GM19025 (cell line): ENCODE data around the gene KRTAP24-1.

Experiments
- ATAC-seq: cut with Tn5 transposase; IDR thresholded peaks from one replicate; pipeline ENCODE4 v1.9.1; 2021; ENCODE audit warnings: mild to moderate bottlenecking, low read depth, moderate library complexity; ENCODE audit not compliant: unreplicated experiment

The KRTAP24-1 gene

DNA sequence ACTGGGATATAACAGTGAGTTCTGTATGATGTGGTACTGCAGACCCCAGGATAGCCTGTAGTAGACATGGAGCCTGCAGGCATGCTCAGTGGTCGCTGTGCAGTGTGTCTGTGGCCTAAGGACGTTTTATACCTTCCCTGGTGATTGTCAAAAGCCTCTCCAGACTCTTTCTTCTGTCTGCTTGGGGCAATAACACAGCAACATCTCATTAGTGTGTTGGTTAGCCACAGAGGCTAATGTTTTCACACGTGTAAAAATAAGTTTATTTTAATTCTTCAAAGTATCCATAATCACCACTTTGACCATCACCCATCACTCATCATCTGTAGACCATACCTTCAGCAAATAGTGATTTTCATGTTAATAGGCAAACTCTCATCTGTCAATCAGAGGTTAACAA is at the start of gene KRTAP24-1:
KRTAP24-1 (minus strand) TSS at position 101 of the 400 bp plus-strand sequence; CDS start at position 83, 18 bp downstream.
- no peak for ATAC-seq

DNA sequence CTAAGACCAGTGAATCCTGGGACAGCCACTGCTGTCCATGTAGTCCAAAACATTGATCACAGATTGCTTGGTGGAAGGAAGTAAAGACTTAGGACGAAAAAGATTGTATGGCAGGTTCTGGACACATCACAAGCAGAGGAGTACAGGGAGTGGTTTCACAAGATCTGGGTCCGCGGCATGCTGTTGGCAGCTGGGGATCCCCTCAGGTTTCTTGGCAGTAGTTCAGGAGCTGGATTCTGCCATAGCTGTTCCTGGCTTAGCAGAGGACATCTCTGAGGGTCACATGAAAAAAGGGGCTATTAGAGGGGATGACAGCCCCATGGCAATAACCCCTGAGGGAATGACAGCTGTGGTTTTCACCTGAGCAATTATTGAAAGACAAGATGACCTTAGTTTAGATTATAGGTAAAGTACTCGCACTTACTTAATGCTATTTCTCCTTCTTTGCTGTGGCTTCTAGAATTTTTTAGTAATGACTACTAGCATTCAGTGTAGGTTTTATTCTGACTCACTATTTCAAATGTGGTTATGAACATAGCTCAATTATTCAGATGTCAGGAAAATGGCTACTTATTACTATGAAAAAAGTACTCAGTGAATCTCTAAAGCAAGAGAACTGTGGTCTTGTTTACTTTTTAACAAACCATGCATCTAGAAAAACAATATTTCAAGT is 46.6 kb upstream of the KRTAP24-1 start:
- ATAC-seq, result no peak

- ATAC-seq, result no peak
Observed at GRCh38 chr21:30326390-30326789, 43.6 kb upstream of the KRTAP24-1 start.

DNA sequence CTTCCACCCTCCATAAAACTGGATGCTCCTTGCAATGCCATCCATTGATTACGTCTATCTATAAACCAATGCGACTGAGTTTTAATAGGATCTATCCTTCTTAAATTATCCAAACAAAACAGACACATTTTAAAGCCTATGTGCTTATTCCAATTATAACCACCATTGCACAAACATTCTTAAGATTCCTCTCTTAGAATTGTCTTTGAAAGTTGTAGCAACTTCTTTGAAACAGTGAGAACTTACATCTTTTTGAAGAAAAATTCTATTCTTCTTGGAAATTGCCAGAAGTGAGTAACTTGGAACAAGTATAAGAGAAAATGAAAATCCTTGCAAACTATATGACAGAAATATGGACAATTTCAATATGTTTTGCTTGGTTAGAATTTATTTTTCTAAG is 37.5 kb upstream of the KRTAP24-1 start, which contains the start of gene KRTAP26-1:
KRTAP26-1 (minus strand) TSS at position 101 of the 400 bp plus-strand sequence. CDS start 280 bp downstream, outside the sequence.
- no peak for ATAC-seq

DNA sequence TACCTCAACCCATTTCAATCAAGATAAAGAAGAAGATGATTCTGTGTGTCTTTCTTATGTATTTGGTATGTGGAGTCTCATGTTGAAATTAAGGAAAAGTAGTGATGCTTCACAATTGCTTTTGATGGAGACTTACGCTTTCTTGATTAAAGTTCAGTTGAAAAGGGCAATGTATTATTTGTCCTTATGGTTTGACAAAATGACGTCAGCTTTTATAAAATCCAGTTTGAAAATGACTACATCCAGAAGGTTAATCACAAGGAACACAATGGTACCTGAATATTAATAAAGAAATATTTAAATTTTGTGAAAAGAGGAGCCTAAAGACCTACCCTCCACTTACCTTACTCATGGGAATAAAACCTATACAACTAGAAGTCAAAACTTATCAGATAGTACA is 33.0 kb upstream of the KRTAP24-1 start:
- no peak for ATAC-seq

DNA sequence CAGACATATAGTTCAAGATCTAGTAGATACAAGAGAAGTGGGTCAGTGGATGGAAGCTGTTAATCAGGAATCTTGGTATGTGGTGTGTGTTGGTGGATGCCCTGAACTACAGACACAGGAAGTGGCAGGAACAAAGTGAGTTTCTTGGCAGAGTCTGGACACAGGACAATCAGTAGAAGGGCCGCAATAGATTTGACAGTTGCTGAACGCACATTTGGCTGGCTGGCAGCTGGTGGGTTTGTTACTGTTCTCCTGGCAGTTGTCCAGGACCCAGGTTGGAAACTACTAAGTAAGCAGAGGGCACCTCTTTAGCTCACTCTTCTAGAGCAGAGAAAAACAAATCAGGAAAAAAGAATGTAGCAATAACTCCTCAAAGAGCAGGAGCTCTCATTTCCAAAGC is 24.1 kb upstream of the KRTAP24-1 start:
- ATAC-seq, result no peak

DNA sequence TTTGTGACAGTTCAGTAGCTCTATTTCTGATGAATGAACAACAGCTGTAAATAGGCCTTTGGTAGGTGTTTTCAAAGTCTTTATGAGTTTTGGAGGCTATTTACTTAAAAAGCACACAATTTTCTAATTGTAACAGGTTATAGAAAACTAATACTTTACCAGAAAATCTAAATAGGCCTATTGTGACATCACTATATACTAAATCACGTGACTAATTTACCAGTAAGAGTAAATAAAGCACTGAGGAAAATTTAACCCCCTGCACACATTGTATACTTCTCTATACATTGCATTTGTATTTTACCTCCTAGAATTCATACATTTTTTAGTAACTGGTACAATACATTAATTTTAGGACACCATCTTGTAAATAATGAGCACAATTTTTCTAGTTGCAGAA is 22.4 kb upstream of the KRTAP24-1 start:
- no peak for ATAC-seq

DNA sequence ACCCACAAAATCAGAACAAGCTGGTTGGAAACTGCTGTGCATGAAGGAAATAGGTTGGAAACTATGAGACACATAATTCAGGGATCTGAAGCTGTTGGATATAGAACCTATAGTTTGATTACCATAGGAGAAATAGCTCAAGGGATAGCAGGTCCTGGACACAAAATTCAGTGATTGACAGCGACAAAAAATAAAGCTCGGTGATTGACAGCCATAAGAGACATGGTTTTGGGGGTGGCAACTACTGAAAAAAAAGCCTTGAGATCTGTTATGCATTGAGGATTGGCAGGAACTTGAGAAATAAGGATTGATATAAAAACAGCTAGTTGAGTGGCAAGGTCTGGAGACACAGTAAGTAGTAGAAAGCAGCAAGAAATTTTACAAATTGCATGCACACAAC is 6.5 kb upstream of the KRTAP24-1 start, which contains the start of gene KRTAP25-1:
KRTAP25-1 (minus strand) TSS at position 300 of the 400 bp plus-strand sequence; CDS start at position 276, 24 bp downstream.
- ATAC-seq, result no peak

DNA sequence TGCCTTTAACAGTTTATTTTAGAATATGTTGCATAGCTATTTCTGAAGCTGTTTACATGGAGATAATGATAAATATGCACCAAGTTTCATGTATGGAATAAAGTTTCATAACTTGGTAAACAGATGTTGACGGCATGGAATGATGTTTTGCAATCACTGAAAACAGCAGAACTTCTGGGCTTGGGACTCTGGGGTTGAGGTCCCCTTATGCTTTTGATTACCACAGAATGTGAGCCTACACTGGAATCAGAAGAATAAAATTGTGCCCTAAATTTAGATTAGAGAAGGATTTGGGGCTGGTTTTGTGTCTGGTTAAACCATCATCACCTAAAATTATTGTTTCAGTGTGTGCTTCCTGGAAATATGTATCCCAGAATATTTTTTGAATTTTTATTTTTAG is 11.1 kb downstream of the KRTAP24-1 start:
- no peak for ATAC-seq

GRCh38 chr21:30271156-30271555 is 11.6 kb downstream of the KRTAP24-1 start:
- no peak for ATAC-seq

GRCh38 chr21:30269803-30270530 is 12.8 kb downstream of the KRTAP24-1 start:
- ATAC-seq, result no peak

- no peak for ATAC-seq
Observed at GRCh38 chr21:30268608-30269197, 14.0 kb downstream of the KRTAP24-1 start.

DNA sequence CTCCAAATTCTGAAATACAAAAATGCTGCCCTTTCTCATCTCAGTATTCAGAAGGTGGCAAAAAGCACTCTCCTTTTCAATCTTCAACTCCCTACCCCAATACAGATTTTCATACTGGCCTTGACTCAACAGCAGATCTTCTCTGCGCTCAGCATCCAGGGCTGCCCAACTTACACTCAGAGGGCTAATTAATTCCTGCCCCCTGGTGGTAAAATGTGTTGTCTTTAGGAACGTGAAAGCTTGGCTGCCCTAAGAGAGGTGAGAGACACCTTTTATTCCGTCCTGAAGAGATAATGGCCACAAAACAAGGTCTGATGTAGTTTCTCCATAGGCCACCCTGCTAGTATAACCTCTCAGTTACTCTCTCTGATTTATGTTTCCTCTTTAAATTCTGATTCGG is 25.0 kb downstream of the KRTAP24-1 start:
- no peak for ATAC-seq

DNA sequence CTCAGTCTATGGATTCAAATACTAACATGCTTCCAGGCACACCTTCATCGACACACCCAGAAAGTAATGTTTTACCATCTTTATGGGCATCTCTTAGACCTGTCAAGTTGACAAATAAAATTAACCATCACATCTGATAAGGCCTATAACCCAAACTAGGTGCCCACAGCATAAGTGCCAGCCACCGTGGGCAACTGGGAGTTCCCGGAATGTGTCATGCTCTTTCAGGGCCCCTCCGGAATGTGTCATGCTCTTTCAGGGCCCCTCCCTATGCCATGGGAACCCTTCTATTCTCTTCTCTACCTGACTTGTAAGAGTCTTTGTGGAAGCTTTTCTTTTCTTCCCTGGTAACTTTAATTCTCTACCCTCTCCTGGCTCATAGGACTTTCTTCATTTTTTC is 26.6 kb downstream of the KRTAP24-1 start:
- no peak for ATAC-seq

DNA sequence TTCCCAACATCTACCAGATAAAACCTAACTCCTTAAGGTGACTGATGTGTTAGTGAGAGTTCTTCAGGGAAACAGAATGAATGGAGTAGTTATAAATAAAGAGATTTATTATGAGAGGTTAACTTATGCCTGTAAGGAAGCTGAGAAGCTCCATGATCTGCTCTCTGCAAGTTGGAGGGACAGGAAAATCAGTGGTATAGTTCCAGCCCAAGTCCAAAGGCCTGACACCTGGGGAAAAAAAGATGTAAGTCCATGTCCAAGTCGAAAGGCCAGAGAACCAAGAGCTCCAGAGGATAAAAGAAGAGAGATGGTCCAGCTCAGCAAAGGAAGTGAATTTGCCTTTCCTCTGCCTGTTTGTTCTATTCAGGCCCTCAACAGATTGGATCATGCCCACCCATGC is 27.1 kb downstream of the KRTAP24-1 start:
- no peak for ATAC-seq

- ATAC-seq, result no peak
Observed at GRCh38 chr21:30251781-30252180, 31.0 kb downstream of the KRTAP24-1 start.

DNA sequence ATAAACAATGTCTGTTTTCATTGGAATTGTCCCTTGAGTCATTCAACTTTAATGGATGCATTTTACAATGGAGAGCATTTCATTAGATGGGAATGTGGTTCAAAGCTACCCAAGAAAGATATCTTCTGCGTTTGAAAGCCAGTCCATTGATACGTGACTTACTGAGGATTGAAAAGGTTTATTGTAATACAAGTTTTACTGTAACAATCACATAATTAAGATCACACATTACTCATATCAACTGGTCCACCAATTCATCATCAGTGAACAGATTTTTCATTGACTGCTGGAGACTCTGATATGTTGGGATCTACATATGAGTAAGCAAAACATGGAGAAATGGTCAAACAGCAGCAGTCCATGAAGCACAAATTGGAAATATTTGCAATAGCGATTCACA is 32.8 kb downstream of the KRTAP24-1 start:
- no peak for ATAC-seq

- ATAC-seq, result no peak
Observed at GRCh38 chr21:30248844-30249243, 33.9 kb downstream of the KRTAP24-1 start.

DNA sequence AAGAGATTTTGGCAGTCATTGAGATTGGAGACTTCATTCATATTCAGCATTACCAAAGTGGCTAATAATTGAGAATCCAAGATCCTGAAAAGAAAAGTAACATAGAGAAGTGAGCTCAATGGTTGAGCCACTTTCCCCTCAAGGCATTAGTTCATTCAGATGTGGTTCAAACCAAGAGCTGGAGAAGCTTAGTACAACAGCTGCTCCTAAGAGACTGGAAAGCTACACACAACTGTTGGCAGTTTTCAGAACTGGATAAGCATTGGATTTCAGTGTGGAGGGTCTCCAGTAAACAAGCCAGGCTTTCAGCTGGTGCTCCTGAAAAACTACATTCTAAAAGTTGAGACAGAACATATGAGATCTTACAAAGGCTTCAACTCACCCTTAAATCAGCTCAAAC is 37.7 kb downstream of the KRTAP24-1 start:
- no peak for ATAC-seq

DNA sequence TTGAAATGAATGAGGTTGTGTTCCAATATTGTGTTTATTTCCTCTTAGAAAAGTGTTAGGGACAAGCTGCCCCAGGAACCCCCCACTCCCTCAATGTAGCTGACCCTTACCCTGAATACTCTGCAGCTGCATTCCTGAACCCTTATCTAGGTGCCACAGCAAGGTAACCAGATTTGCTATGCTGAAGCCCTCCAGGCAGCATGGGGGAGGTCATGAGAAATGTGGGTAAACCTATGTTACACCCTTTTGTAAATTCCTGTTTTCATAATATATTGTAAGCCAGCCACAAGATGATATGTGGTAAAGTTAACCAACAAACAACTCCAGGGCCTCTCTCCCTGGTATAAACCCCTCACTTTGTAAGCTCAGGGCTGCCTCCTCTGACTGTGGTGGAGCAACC is 39.1 kb downstream of the KRTAP24-1 start:
- no peak for ATAC-seq

DNA sequence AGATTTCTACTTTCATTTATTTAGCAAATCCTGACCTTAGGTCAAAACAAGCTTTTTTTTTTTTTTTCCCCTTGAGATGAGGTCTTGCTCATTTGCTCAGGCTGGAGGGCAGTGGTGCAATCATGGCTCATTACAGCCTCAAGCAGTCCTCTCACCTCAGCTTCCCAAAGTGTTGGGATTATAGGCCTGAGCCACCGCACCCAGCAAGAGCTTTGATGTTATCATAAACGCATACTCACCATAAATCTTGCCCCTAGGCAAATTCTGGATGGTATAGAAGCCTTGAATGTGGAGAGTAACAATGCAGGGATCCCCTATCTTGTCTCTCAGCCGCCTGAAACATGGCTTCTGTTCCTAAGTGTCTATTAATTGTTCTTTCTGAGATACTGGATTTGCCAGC is 42.1 kb downstream of the KRTAP24-1 start:
- ATAC-seq, result no peak
